DOHH2 (cell line): ENCODE data around the gene SARNP.

ENCODE experiments used
- H3F3A ChIP-seq: fragments of 200-600 bp; sonication (generic), shearing (Covaris generic); 2 replicates; pipeline ENCODE4 v1.6.0; 2016; ENCODE audit warnings: antibody characterized with exemption, mild to moderate bottlenecking; ENCODE audit not compliant: control insufficient read depth, insufficient read depth
- H3K27ac ChIP-seq: fragments of 200-600 bp; sonication (generic); 2 replicates; pipeline ENCODE4 v1.5.1; 2014; ENCODE audit warnings: low read depth, mild to moderate bottlenecking, low read length, moderate library complexity
- H3K27me3 ChIP-seq: fragments of 200-600 bp; sonication (generic); 2 replicates; pipeline ENCODE4 v1.6.1; 2014; ENCODE audit warnings: mild to moderate bottlenecking, low read length, mixed read lengths; ENCODE audit not compliant: control insufficient read depth
- H3K36me3 ChIP-seq: fragments of 200-600 bp; sonication (generic); 2 replicates; pipeline ENCODE4 v1.6.1; 2014; ENCODE audit warnings: mild to moderate bottlenecking, low read length, moderate library complexity, mixed read lengths; ENCODE audit not compliant: control insufficient read depth
- H3K4me1 ChIP-seq: fragments of 200-600 bp; sonication (generic); 2 replicates; pipeline ENCODE4 v1.6.1; 2014; ENCODE audit warnings: mild to moderate bottlenecking, low read length, mixed read lengths; ENCODE audit not compliant: control insufficient read depth
- H3K4me2 ChIP-seq: fragments of 200-600 bp; sonication (generic); 2 replicates; pipeline ENCODE4 v1.6.0; 2014; ENCODE audit warnings: mild to moderate bottlenecking, low read length, moderate library complexity
- H3K4me3 ChIP-seq: fragments of 200-600 bp; sonication (generic); 2 replicates; pipeline ENCODE4 v1.5.1; 2014; ENCODE audit warnings: mild to moderate bottlenecking, low read length, mixed read lengths
- H3K79me2 ChIP-seq: fragments of 200-600 bp; sonication (generic); 2 replicates; pipeline ENCODE4 v1.6.1; 2014; ENCODE audit warnings: mild to moderate bottlenecking, low read length, mixed read lengths; ENCODE audit not compliant: control insufficient read depth
- H3K9me2 ChIP-seq: fragments of 200-600 bp; sonication (generic); replicated peaks from 2 replicates; pipeline ENCODE4 v1.6.1; 2014; ENCODE audit warnings: mild to moderate bottlenecking, low read length, mixed read lengths; ENCODE audit not compliant: control insufficient read depth
- H3K9me3 ChIP-seq: fragments of 200-600 bp; sonication (generic); 2 replicates; pipeline ENCODE4 v1.6.1; 2014; ENCODE audit warnings: antibody characterized with exemption, low read length, mixed read lengths; ENCODE audit not compliant: control insufficient read depth, insufficient read depth
- H4K20me1 ChIP-seq: fragments of 200-600 bp; sonication (generic); 2 replicates; pipeline ENCODE4 v1.6.0; 2014; ENCODE audit warnings: low read depth, mild to moderate bottlenecking, antibody characterized with exemption, low read length, moderate library complexity; ENCODE audit not compliant: control insufficient read depth, insufficient read depth
- EZH2phosphoT487 ChIP-seq: fragments of 200-600 bp; sonication (generic); IDR thresholded peaks from 2 replicates; pipeline ENCODE4 v1.6.1; 2017; ENCODE audit warnings: borderline replicate concordance, mild to moderate bottlenecking, antibody characterized with exemption, low read length, moderate library complexity, mixed read lengths
- TF ChIP-seq, protein P1 (sequence below): fragments of 200-600 bp; sonication (generic); IDR thresholded peaks from one replicate; pipeline ENCODE4 v1.5.1; 2014; ENCODE audit warnings: antibody characterized with exemption, mild to moderate bottlenecking, low read depth, low read length; ENCODE audit not compliant: poor library complexity, severe bottlenecking

SARNP gene

DNA sequence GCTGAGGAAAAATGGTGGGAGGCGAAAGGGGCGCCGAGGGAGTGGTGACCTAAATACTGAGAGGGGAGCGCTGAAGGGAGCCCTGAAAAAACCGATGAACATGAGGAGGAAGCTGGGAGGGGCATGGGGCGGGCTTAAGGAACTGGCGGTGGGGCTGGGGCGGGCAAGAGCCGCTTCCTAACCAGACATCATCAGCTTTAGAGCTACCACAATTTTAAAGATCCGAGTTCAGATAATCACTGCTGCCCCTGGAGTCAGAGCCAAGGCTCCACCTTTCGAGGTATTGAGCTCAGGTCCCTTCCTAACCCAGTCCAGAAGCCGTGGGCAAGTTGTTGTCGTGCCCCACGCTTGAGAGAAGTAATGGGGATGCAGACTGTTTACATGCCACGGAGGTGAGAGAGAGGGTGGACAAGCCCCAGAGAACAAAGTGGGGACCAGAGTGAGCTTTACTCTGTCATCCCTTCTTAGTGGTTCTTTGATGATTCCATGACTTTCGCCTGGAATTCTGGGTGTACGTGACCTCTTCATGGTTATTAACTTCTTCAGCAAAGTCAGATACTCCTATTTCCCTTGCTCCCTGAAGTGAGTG lies 710 bp upstream of the SARNP start:
- no peaks in the 10 kb centered on the region for H3K27me3 ChIP-seq
- H3K9me2 ChIP-seq, result no peaks in the 10 kb centered on the region
- peaks cover 91% of the 10 kb centered on the region for H3K36me3 ChIP-seq
- H3K4me3 ChIP-seq, result peak overlapping the region; percentile 88
- H3K4me1 ChIP-seq, result peaks cover 36% of the 10 kb centered on the region
- H3F3A ChIP-seq, result peaks cover 19% of the 10 kb centered on the region
- peaks cover 11% of the 10 kb centered on the region; the same call in 1 of the 2 replicates for H4K20me1 ChIP-seq
- peak overlapping the region; percentile 66 for H3K4me2 ChIP-seq
- TF ChIP-seq EZH2phosphoT487, result no peak
- TF ChIP-seq, protein P1, sequence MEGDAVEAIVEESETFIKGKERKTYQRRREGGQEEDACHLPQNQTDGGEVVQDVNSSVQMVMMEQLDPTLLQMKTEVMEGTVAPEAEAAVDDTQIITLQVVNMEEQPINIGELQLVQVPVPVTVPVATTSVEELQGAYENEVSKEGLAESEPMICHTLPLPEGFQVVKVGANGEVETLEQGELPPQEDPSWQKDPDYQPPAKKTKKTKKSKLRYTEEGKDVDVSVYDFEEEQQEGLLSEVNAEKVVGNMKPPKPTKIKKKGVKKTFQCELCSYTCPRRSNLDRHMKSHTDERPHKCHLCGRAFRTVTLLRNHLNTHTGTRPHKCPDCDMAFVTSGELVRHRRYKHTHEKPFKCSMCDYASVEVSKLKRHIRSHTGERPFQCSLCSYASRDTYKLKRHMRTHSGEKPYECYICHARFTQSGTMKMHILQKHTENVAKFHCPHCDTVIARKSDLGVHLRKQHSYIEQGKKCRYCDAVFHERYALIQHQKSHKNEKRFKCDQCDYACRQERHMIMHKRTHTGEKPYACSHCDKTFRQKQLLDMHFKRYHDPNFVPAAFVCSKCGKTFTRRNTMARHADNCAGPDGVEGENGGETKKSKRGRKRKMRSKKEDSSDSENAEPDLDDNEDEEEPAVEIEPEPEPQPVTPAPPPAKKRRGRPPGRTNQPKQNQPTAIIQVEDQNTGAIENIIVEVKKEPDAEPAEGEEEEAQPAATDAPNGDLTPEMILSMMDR, result no peak
- H3K79me2 ChIP-seq, result peaks cover 81% of the 10 kb centered on the region
- H3K9me3 ChIP-seq, result no peaks in the 10 kb centered on the region
- peak overlapping the region; percentile 59 for H3K27ac ChIP-seq

DNA sequence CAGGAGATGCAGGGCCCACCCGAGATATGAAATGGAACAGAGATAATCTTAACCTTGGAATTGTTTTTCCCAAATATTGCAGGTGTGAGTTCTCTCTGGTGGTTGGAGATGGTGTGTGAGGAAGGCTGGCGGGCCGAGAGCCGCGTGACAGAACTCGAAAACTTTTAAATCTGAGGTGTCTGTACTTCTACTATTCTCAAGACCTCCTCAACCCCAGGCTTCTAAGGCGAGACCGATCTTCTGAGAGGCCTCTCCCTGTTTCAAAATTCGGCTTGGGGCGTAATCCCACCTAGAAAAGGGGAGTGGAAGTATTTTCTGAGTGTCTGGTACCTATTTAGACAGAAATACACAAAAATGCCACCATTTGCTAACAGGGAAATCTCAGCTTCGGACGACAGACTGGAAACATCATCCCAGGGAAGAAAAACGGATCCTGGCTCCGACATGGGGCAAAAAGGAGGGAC lies 611 bp downstream of the SARNP start:
- no peak for TF ChIP-seq EZH2phosphoT487
- TF ChIP-seq, protein P1, result no peak
- H3K36me3 ChIP-seq, result peaks cover 91% of the 10 kb centered on the region

DNA sequence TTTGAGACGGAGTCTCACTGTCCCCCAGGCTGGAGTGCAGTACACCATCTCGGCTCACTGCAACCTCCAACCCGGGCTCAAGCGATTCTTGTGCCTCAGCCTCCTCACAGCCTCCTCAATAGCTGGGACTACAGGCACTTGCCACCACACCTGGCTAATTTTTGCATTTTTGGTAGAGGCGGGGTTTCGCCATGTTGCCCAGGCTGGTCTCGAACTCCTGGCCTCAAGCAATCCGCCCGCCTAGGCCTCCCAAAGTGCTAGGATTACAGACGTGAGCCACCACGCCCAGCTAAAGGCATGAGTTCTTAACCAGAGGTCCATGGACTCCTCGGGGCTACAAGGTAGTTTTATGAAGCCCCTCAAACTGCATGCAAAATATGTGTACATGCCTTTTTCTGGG lies 2.1 kb downstream of the SARNP start:
- Histone ChIP-seq H3K27me3 (no peaks in the 10 kb centered on the region), H3K9me3 (no peaks in the 10 kb centered on the region), H3K36me3 (peaks cover 89% of the 10 kb centered on the region), H4K20me1 (peaks cover 19% of the 10 kb centered on the region), H3K27ac (no peak overlapping the region), H3K4me1 (peaks cover 36% of the 10 kb centered on the region), H3K9me2 (no peaks in the 10 kb centered on the region), H3K4me2 (peak overlapping the region; percentile 74), H3K4me3 (peak overlapping the region; percentile 88), H3F3A (peaks cover 4% of the 10 kb centered on the region; the same call in 1 of the 2 replicates), H3K79me2 (peaks cover 97% of the 10 kb centered on the region)
- TF ChIP-seq EZH2phosphoT487, result no peak
- TF ChIP-seq, protein P1, result no peak

More for the DNA sequence above, 611 bp downstream of the SARNP start:
- Histone ChIP-seq H3K27ac (peak overlapping the region; percentile 66), H3K4me3 (peak overlapping the region; percentile 88), H3K4me2 (peak overlapping the region; percentile 74), H3K4me1 (peaks cover 36% of the 10 kb centered on the region), H3K9me3 (no peaks in the 10 kb centered on the region), H3K79me2 (peaks cover 85% of the 10 kb centered on the region), H3K27me3 (no peaks in the 10 kb centered on the region), H4K20me1 (peaks cover 18% of the 10 kb centered on the region; the same call in 1 of the 2 replicates), H3F3A (peaks cover 8% of the 10 kb centered on the region; the same call in 1 of the 2 replicates), H3K9me2 (no peaks in the 10 kb centered on the region)
